Epithelial cell of proximal tubule (primary cell): ENCODE data around the gene RACGAP1. TPM values are rescaled to one million over a fixed set of nuclear protein-coding genes. Genes with fewer than 3 reads are reported as not detected.

Experiments used
- DNase-seq: peaks from one replicate; pipeline ENCODE4 v3.0.0-alpha.2; 2011; ENCODE audit warnings: low read depth
- H3K4me3 ChIP-seq: 2 replicates; pipeline ENCODE4 v1.5.1; 2011; ENCODE audit warnings: low read depth, mild to moderate bottlenecking, low read length
- CTCF ChIP-seq: conservative IDR thresholded peaks from 2 replicates; pipeline ENCODE4 v1.5.1; 2012; ENCODE audit warnings: low read depth, mild to moderate bottlenecking, low read length
- total RNA-seq: library from RNA; depleted of rRNA; stranded (reverse); fragments of >200 nt; gene quantifications from 2 replicates; pipeline ENCODE4 v1.2.3, GENCODE V29; 2015

The RACGAP1 gene
- total RNA-seq, 1 donor from 2014 or later = 86.5 TPM

DNA sequence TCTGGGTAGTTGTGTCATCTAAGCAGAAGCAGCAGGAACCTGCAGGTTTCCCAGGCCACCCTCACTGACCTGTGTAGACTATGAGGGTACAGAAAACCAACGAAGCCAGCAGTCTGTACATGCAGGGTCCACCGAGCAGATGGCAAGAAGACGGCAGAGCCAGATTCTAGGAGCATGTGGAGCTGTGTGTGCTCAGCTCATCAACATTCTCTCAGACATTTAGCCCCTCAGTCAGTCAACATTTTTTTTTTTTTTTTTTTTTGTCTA, 24.8 kb upstream of the RACGAP1 start:
- TF ChIP-seq CTCF = no peak
- H3K4me3 ChIP-seq = no peak overlapping the region

DNA sequence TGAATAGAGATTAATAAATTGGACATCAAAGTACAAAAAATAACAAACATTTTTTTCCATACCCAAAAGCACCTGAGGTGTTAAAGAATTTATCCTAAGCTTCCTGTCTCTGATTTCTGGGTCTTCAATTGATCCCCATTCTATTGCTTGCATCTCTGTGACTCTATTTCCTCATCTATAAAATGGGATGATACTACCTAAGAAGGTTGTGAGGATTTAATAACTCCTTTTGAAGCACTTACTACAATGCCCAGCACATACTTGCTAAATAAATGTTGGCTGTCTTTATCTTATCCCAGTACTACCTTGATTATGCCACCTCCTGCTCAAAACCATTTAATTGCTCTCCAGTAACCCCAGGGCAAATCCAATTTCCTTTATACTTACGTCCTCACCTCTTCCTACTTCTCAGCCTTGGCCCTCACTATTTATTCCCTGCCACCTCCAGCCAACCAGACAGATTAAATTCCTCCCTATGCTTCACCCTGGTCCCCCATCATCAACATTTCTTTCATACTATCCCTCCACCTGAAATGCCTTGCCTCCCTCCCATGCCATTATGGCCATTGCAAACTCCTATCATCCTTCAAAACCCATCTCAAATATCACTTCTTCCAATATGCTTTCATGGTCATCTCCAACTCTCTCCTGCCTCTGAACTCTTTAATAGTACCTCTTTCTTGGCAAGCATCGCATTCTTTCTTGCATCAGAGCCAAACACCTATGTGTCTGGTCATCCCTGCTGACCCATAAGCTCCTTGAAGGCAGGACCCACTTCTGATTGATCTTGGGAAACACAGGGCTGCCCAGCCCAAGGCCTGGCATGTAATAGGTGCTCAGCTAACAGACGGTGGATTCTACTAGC, 24.2 kb upstream of the RACGAP1 start:
- H3K4me3 ChIP-seq = no peak overlapping the region
- DNase-seq = no peak
- no peak for TF ChIP-seq CTCF

More for the DNA sequence above, 24.8 kb upstream of the RACGAP1 start:
- DNase-seq = no peak

- no peak for DNase-seq
These were observed 22.5 kb upstream of the RACGAP1 start for GRCh38 chr12:50047693-50048250.

DNA sequence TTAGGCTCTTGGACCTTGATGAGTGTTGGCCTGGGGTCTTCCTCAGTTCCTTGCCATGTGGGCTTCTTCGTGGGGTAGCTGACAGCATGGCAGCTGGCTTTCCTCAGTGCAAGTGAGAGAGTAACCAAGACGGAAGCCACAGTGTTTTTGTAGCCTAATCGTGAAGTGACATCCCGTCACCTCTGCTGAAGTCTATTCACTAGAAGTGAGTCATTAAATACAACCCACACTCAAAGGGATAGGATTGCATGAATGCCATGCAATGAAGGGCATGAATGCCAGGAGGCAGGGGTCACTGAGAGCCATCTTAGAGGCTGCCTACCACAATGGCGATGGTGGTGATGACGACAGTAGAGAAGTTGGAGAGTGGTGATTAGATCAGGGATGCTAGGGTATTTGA, 18.6 kb upstream of the RACGAP1 start:
- no peak overlapping the region for H3K4me3 ChIP-seq
- TF ChIP-seq CTCF = no peak
- DNase-seq = no peak

More at GRCh38 chr12:50047693-50048250, 22.5 kb upstream of the RACGAP1 start:
- H3K4me3 ChIP-seq = no peak overlapping the region
- no peak for TF ChIP-seq CTCF

DNA sequence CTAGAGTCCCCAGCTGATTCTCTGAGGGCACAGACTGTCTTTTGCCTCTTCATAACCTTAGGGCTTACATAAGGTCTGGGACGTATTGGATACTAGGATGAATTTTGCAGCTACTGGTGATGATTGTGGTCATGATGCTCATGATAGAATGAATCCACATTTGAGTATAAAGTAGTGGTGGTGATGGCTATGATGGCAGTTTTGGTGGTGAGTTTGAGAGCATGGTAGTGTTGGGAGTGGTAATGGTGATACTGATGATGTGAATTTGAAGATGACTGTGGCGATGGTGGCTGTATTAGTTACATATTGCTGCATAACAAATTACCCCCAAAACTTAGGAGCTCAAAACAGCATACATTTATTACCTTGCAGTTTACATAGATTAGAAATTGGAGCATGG, 18.0 kb upstream of the RACGAP1 start:
- DNase-seq = no peak
- H3K4me3 ChIP-seq = no peak overlapping the region
- no peak for TF ChIP-seq CTCF

GRCh38 chr12:50042693-50043092, 17.4 kb upstream of the RACGAP1 start:
- no peak overlapping the region for H3K4me3 ChIP-seq
- no peak for TF ChIP-seq CTCF
- DNase-seq = no peak

DNA sequence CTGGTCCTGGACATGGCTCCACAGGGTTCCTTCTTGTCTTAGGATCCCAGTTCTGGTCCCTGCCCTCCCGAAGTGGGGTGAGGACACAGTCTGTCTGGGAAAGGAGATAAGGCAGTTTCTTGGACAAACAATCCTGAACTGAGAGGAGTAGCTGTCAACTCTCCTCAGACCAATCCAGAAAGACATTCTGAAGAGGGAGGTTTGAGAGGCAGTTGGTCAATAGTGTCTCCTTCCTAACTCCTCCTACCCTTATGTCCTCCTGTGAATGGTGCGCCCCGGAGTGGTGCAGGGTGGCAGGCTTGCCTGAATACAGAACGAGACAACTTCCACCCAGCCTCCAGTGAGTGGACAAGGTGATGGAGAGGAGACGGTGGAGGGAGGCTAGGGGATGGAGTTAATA, 16.7 kb upstream of the RACGAP1 start:
- DNase-seq = no peak
- no peak for TF ChIP-seq CTCF
- H3K4me3 ChIP-seq = no peak overlapping the region
